ENCODE results near the gene NT5C3B.
"Not testable (repeated sequence)": the region's sequence is repeated elsewhere in the genome, so short reads cannot be mapped to it uniquely, and the experiment has no call there.

Gene NT5C3B

DNA sequence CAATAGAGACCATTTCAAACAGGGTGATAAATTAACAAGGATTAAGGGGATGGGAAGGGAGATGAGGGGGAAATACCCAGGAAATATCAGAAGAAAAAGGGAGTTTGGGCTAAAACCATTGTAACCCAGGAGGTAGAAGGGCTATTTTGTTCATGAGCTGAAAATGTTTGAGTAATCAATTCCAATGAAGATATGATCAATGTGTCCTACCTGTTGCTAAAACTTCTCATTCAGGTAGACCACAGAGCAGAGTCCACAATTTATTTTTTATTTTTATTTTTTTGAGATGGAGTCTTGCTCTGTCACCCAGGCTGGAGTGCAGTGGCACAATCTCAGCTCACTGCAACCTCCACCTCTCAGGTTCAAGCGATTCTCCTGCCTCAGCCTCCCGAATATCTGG is 3.4 kb upstream of the NT5C3B start:
- DNase-seq: not testable (repeated sequence)

DNA sequence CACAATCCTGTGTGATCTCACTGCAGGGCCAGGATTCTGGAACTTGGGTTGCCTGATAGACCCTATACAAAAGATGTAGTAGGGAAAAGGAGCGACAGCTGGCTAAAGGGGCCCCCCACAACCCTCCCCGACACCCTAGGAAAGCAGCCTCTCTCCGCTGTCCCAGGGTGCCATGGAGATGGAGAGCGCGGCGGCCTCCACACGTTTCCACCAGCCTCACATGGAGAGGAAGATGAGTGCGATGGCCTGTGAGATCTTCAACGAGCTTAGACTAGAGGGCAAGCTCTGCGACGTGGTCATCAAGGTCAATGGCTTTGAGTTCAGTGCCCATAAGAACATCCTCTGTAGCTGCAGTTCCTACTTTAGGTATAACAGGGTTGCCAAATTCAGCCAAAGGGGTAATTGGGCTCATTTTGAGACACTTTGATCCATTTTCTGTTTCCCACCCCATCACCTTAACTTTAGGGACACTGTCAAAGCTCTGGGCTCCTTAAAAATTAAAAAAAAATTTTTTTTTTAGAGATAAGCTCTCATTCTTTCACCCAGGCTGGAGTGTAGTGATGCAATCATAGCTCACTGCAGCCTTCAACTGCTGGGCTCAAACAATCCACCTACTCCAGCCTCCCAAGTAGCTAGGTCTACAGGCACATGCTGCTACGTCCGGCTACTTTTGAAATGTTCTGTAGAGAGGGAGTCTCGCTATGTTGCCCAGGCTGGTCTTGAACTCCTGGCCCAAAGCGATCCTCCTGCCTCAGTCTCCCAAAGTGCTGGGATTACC is 1.9 kb upstream of the NT5C3B start, which contains the start of gene KLHL10:
TSS of gene KLHL10 (plus strand) at position 65 of the 778 bp plus-strand sequence. CDS start at position 173, 108 bp downstream.
- DNase-seq: no peak

DNA sequence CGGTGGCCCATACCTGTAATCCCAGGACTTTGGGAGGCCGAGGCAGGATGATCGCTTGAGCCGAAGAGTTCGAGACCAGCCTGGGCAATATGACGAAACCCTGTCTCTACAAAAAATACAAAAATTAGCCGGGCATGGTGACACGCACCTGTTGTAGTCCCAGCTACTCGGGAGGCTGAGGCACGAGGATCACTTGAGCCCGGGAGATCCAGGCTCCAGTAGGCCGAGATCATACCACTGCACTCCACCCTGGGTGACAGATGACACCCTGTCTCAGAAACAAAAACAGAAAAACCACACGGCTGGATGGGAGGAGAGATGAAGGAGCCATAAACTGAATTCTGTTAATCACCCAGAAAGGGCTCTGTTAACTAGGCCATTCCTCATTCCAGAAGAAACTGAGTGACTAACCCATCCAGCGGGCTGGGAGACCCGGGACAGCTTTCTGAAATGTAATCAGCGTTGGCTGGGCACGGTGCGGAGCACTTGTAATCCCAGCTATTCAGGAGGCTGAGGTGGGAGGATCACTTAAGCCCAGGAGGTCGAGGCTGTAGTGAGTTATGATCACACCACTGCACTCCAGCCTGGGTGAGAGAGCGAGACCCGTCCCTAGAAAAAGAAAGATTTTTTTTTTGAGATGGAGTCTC is 641 bp upstream of the NT5C3B start:
- peak; percentile 26 for DNase-seq

DNA sequence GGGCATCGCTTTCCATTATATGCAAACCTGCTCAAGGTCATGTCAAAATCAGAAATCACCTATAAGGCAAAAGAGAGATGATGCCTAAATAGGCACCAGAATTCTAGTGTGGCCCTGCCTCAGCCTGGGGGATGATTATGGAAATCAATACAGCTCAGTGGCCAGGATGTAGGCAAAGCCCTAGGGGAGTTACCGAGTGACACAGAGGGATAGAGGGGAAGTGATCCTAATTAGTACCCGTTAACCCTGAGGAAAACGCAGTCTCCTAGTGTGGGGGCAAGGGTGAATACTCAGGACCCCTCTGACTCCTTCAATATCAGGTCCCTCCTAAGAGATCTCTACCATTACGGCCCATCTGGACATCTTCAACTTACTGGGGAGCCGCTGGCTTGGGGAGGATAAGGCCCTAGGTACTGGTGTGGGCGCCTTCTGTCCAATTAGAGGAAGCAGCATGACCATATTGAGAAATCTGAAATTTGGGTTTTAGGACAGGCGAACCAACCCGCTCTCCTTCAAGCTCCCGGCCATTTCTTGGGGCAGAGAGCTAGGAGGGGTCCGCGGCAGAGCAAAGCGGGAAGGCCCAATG is 725 bp downstream of the NT5C3B start:
- DNase-seq: no peak

DNA sequence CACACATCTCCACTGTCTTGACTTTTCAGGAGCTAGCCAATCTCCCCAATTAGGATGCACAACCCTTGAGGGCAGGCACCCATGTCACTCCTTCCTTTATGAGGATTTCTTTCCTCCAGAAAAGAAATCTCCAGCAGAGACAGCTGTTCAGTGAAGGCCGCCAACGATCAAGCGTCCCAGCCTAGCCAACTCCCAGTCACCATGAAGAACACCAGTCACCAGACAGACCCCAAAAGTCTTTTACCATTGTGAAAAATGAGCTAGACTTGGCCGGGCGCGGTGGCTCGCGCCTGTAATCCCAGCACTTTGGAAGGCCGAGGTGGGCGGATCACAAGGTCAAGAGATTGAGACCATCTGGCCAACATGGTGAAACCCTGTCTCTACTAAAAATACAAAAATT is 6.1 kb downstream of the NT5C3B start:
- not testable (repeated sequence) for DNase-seq

DNA sequence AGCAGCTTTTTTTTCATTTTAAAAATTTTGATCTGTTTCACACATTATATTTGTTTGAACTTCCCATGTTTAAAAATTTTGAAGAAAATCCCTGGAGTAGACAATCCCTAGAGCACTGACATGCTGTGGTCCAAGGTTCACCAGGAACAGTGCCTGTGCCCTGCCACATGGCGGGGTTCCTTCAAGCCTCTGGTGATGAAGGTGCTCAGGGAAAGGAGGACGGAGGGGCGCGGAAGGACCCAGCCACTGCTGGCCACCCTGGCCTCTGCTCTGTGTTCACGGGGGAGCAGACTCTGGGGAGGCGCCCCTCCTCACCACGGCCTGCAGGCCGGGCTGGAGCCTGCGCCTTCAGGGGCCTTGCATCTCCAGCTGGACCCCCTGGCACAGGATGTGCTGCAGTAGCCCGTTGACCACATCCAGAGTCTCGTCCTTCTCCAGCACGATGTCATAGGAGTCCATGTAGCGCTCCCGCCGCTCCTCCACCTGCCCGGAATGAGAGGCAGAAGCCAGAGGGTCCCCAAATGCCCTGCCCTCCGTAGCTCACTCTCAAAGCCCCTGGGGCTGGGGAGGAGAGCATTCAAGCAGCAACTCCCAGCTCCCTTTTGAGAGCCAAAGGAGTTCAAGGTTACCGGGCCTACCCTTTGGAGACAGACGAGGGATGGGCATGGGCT is 10.7 kb downstream of the NT5C3B start:
- no peak for DNase-seq

DNA sequence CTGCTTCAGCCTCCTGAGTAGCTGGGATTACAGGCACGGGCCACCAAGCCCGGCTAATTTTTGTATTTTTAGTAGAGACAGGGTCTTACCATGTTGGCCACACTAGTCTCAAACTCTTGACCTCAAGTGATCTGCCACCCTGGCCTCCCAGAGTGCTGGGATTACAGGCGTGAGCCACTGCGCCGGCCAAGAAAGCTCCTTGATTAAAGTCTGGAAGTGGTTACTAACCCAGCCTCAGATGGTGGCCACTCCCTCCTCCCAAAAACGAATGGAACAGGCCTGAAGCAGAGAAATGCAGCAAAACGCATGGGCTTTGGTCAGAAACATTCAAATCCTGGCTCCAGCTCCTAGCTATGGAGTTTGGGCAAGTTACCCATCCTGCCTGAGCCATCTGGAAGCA is 11.9 kb downstream of the NT5C3B start:
- no peak for DNase-seq

DNA sequence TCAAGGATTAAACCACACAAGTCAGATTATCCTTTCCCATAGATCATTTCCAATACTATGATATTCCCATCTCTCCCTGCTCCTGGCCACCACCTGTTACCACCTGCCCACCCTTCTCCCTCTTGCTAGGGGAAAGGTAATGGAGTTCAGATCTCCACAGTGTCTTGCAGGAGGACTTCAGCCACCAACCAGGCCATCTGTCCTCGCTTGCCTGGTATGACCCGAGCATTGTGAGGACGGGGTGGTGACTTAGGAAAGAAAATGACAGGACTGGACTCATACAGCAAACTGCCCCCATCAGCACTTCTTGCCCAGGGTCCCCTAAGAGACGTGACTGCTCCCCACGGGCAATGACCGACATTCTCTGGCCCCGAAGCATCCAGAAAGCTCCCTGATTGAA is 12.5 kb downstream of the NT5C3B start:
- DNase-seq: no peak

DNA sequence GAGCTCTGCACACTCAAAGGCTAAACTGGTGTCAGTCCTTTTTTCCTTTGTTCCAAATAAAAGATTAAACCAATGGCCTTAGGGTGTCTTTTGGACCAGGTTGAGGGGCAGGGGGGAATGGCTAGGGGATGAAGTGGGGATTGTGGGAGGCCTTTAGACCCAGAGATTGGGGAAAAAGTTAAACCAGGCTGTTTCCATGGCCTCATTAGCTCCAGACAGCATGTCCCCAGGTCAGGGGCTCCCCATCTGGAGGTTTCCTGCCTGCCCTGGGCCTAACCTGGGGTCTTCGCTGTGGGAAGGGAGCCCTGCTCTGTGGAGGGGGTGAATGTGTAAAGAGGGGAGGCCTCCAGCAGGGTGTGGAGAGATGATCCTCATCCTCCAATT is 12.9 kb downstream of the NT5C3B start:
- no peak for DNase-seq

DNA sequence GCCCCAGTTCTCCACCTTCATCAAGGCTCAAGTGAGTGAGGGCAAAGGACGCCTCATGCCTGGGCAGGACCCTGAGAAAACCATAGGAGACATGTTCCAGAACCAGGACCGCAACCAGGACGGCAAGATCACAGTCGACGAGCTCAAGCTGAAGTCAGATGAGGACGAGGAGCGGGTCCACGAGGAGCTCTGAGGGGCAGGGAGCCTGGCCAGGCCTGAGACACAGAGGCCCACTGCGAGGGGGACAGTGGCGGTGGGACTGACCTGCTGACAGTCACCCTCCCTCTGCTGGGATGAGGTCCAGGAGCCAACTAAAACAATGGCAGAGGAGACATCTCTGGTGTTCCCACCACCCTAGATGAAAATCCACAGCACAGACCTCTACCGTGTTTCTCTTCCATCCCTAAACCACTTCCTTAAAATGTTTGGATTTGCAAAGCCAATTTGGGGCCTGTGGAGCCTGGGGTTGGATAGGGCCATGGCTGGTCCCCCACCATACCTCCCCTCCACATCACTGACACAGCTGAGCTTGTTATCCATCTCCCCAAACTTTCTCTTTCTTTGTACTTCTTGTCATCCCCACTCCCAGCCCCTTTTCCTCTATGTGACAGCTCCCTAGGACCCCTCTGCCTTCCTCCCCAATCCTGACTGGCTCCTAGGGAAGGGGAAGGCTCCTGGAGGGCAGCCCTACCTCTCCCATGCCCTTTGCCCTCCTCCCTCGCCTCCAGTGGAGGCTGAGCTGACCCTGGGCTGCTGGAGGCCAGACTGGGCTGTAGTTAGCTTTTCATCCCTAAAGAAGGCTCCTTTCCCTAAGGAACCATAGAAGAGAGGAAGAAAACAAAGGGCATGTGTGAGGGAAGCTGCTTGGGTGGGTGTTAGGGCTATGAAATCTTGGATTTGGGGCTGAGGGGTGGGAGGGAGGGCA is 13.6 kb downstream of the NT5C3B start:
- DNase-seq: no peak

DNA sequence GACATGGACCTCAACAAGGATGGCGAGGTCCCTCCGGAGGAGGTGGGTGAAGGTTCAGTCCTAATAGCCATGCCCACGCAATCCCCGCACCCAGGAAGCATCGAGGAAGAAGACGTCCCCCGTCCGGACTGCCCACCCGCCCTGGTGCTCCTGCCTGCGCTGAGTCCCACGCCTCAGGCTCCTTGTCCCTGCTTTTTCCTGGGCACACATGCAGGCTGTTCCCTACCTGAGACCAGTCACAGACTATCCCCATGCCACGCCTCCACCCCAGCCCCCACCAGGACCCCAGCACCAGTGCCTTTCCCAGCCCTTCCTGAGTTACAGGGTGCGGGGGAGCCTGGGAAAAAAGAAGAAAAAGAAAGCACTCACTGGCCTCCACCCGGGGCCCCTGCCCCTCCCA is 14.3 kb downstream of the NT5C3B start:
- no peak for DNase-seq

DNA sequence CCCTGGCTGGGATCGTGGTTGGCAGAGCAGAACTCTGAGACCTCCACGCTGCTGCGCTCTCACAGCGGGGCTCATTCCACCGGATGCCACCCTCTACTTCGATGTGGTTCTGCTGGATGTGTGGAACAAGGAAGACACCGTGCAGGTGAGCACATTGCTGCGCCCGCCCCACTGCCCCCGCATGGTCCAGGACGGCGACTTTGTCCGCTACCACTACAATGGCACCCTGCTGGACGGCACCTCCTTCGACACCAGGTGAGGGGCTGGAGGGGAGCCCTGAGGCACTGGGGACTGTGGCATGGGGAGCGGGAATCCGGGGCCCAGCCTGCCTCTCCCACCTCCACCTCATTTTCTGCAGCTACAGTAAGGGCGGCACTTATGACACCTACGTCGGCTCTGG is 18.0 kb downstream of the NT5C3B start:
- DNase-seq: no peak

DNA sequence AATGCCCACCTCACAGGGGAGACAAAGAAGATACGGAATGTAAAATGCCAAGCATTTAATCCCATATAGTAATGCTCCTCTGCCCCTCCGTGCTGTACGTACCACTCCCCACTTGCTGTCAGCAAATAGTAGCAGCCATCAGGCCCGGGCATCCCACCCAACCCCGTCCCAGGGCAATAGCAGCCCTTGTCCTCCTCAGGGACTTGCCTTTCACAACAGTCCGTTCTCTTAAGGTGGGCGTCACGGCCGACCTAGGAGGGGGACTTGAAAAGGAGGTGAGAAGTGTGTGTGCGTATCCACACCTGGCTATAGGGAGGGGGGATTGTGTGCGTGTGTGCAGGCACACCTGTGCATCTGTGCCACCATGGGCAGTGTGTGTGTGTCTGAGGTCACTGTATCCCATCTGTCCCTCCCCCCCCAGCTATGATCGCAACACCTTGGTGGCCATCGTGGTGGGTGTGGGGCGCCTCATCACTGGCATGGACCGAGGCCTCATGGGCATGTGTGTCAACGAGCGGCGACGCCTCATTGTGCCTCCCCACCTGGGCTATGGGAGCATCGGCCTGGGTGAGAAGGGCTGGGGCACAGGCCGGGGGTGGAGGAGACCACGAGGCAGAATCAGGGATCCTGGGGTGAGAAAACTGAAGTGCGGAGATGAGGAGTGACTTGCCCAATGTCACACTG is 19.3 kb downstream of the NT5C3B start:
- DNase-seq: no peak

DNA sequence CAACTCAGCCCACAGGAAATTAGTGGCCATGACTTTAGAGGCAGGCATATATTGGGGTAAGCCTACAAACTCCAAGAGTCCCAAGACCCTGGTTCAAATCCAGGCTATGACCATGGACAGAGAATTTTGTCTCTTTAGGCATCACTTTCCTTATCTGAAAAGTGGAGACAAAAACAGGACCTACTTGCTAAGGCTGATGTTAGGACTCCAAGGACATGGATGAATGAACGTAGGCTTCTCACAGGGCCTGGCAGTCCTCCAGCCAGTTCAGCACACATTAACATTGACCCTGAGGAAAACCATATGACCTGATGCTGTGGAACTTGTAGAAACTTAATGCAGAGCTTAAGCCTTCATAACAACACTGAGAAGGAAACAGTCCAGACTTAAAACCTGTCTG is 21.8 kb downstream of the NT5C3B start:
- no peak for DNase-seq

DNA sequence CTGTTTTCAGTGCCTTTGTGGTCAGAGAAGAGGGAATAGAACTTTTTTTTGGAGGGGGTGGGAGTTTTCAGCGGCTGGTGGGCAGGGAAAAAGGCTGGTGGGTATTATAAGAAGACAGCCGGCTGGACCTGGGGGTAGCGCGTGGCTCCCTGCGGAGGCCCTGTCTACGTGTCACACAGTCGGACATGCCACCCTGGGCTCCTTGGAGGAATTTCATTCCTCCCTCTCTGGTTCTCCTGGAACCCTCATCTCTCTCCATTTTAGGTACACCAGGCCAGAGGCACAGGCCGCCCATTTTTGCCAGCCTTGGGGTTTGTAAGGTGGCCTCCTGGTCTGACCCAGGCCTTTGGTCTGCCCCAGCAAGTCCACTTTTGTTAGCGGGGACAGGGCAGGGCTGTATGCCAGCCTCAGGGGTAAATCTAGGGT is 22.3 kb downstream of the NT5C3B start:
- DNase-seq: peak; percentile 42

DNA sequence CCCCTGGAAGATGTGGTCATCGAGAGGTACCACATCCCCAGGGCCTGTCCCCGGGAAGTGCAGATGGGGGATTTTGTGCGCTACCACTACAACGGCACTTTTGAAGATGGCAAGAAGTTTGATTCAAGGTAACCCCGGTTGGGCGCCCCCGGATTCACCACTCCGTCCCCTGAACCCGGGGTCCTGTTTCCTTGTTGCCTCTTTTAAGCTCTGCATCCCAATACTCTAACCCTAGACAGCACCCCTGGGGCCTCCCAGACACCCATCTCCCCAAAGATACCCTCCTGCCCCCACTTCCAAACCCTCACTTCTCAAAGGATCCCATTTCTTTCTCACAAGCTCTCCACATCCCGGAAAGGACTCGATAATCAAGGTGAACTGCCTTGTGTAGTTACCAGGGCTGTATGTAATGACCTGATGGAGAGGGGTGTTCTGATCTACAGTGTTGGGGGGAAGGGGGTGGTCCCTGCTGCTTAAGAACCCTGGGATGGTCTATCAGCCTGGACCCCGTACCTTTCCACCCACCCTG is 22.8 kb downstream of the NT5C3B start:
- DNase-seq: no peak

DNA sequence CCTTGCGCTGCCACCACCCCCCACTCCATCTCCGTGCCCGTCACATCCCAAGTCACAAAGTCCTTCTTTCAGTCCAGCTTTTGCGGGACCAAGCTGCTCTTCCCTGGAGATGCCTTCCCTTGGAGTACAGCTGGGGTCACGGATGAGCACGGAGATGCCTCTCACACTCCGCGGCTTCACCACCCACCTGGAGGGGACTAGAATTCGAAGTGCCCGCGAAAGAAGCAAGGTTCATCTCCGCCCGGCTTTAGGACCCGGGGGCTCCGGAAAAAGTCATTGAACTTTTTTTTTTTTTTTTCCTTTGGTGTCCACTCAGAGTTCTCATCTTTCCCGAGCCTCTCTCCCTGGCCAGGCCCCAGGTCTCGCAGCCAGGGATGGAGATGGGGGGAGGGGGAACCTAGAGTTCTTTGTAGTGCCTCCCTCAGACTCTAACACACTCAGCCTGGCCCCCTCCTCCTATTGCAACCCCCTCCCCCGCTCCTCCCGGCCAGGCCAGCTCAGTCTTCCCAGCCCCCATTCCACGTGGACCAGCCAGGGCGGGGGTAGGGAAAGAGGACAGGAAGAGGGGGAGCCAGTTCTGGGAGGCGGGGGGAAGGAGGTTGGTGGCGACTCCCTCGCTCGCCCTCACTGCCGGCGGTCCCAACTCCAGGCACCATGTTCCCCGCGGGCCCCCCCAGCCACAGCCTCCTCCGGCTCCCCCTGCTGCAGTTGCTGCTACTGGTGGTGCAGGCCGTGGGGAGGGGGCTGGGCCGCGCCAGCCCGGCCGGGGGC is 23.5 kb downstream of the NT5C3B start, which contains the start of gene FKBP10:
TSS of gene FKBP10 (plus strand) at position 624 of the 771 bp plus-strand sequence. CDS start at position 655, 31 bp downstream.
- peak; percentile 95 for DNase-seq

DNA sequence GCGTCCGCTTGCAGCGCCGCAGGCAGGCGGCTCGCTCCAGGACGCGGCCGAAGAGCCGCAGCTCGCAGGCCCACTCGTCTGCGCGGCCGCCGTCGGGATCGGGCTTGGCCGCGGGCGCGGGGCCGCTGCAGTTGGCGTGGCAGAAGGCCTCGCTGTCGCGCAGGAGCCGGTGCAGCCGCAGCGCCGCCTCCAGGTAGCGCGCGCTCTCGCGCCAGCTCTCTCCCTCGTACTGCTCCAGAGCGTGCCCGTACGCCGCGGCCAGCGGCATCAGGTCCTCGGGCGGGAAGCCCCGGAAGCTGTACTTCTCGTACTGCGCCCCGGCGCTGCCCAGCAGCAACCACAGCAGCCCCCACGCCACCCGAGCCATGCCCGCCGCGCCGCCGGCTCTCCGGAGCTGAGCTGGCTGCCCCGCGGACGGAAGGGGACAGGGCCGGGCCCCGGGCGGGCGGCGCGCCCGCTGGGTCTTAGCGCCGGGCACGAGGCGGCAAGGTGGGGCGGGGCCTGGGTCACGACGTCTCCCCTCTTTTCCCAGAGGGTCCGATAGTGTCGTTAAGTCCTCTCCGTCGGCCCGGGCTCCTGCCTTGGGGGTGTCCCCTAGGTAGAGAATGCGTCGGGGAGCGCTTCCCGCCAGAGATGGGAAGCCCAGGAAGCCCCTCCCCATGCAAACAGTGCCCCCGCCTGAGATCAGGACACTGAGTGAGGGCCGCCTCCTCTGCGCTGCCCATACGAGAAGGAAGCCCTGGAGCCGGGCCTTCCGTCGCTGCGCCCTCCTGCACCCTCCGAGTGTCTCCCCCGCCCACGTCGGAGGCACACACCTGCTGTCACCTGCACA is 24.3 kb downstream of the NT5C3B start, which contains the start of gene P3H4:
TSS of gene P3H4 (minus strand) at position 401 of the 832 bp plus-strand sequence. CDS start at position 367, 34 bp downstream.
- DNase-seq: peak; percentile 80

All from fibroblast of skin of scalp (primary cell).